Activated CD8-positive, alpha-beta memory T cell treated with anti-CD3 and anti-CD28 coated beads for 48 hours (primary cell): ENCODE data around the gene WNT5A.

Experiments used
- DNase-seq, 3 experiments: peaks; one replicate each; pipeline ENCODE4 v3.0.0-alpha.2; 2020; ENCODE audit warnings: low read depth in 2 of 3, low spot score in 2 of 3

Gene WNT5A

GRCh38 chr3:55482496-55483195 lies 4.5 kb downstream of the WNT5A start:
- no peak for DNase-seq

- no peak for DNase-seq
These were observed 5.2 kb downstream of the WNT5A start for GRCh38 chr3:55481744-55482495.

DNA sequence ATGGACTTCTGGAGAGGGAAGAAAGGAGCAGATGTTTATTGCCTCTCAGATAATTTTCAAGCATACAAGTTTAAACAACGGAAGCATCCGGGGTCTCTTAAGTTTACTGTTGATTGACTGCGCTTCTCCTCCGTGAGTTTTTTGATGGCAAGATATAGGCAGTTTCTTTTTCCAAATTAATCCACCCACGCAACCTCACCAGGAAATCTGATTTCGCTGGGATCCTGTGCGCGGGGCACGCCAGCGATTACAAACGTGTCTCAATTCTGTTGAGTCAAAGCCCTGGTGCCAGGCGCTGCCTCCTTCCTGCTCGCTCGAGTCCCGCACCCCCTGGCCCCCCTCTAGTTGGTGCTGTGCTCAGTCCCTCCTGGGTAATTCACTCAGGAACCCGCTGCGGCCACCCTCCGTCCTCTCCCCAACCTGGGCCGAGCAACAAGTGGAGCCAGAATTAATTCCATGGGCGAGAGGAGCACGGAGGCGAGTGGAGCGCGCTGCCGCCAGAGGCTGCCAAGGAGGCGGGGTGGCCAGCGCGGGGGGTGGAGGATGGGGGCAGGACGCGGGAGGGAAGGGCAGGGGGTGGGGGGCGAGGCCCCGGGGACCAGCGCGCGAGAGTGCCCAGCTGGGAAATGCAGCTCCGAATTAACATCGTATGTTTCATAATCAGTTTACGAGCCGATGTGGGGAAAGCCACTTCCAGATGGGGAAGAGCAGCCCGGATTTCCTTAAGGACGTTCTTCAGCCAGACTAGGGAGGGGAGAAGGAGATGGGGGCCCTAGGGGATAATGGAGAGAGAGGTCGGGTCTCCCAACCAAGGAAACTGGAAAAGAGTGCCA lies 6.0 kb downstream of the WNT5A start:
- no peak for DNase-seq

DNA sequence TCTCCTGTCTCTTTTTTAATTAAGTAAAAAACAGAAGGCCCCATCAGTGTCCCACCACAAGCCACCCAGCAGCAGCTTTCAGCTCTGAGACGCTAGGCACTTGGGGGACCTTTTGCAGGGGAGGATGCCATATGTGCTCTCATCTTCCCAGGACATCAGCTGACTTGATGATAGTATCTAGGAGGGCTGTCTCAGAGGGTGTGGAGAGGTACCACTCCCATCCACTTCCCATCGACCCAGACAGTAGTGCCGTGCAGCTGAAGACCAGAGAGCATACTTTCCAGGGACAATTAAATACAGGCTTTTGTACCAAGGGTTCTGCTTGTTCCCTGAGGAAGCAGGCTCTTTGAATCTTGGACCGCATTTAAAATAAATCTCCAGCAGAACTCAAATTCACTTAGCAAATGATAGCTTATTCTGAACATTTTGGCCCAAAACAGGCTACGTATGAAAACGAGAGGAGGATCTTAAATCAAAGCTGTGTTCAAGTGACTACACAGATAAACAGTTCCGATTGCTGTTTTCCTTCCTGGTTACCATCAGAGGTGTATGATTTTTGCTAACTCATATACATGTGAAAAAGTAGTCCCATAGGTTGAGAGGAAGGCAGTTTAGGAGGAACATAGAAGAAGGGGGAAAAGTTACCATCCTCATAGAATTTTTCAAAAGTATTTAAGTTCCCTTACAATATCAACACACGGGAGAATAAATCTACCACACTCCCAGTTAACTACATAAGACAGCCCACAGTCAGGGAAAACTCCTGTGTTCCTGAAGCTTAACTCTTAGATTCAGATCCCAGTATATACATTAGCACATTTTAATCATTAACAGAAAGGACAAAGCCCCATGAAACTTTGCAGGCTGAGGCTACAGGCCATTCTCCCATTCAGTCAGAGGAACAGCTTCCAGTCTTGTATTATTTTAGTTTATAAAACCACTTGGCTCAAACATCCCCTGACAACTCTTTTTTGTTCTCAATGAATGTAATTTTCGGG lies 9.5 kb downstream of the WNT5A start:
- no peak for DNase-seq

GRCh38 chr3:55476515-55476914 lies 10.6 kb downstream of the WNT5A start:
- no peak for DNase-seq

- no peak for DNase-seq
These were observed 12.9 kb downstream of the WNT5A start for GRCh38 chr3:55474213-55474632.

DNA sequence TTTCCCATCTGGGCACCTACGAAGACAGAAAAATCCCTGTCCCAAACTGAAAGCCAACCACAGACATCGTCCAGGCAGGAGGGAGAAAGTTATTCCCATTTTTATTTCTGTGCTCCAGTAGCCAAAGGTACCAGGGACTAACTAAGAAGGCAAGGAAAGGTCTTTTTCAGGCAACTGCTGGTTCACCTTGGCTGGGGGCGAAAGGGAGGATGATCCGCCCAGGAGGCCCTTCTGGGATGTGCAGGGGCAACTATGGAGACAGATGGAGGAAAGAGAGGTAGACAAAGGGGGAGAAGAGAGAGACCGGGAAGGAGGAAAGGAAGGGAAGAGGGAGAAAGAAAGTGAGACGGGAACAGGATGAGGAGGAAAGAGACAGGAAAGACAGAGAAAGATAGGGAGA lies 13.3 kb downstream of the WNT5A start:
- DNase-seq: no peak

DNA sequence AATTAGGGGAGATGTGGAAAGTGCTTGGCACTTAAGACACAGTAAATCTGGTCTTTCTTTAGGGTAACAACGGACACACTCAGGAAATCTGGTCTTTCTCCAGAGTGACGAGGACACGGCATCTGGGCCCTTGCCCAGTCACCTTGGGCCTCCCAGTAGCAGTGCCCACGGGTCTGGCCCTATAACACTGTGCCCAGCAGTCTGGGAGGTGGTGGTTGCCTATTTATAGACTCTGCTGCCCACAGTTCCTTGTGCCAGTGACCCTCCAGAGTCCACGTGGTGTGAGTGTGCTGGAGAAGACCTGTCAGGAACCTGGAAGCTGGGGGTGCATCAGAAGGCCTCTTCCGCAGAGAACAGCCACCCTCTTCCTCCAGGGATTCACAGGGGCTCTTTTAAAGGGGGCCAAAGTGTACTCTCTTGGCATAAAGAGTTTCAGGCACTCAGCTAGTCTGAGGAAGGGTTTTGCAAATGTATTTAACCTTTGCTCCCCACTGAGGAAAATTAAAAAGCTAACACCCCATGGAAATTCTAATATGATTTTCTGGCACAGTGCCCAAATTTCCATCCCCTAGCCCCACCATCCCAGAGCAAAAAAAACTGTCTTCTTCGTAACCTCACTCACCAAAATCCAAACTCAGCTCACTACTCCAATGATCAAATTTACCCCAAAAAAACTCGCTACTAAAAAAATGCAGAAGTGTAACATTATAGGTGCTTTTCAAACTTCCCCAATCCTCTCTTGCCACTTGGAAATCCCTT lies 15.4 kb downstream of the WNT5A start:
- no peak for DNase-seq

DNA sequence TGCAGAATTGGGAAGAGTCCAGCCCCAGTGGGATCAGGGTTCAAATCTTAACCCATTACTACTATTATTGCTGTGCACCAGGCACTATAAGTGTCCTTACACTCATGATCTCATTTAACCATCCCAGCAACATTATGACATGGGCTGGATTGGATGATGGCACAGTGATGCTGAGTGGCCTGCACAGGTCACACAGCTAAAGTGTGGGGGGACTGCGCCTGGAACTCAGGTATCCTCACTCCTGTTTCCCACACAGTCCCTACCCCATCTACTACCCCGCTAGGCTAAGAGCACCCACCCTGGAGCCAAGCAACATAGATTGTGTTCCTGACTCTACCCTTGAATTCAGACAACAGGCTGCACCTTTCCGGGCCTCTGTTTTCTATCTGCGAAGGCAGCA lies 16.0 kb downstream of the WNT5A start:
- no peak for DNase-seq

- DNase-seq: no peak
These were observed 17.1 kb downstream of the WNT5A start for GRCh38 chr3:55469957-55470526.

DNA sequence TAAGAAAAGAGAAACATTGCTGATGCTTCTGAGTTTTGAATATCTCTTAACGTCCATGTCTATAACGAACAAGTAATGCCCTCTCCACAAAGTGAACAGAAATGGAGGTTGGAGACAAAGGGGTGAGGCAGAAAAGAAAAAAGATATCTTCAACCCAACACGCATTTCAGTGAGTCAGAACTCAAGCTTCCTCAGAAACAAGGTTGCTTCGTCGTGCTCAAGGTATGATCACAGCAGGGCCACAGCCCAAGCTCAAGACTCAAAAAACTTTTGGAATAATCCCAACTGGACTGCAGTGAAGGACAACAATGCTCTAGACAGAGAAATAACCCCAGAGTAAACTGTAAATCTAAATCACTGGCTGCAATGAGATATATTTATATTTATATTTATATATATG lies 18.9 kb downstream of the WNT5A start:
- DNase-seq: no peak

GRCh38 chr3:55467099-55467498 lies 20.0 kb downstream of the WNT5A start:
- no peak for DNase-seq

GRCh38 chr3:55466526-55466925 lies 20.6 kb downstream of the WNT5A start:
- DNase-seq: no peak

- DNase-seq: no peak
These were observed 25.2 kb downstream of the WNT5A start for GRCh38 chr3:55461896-55462295.

DNA sequence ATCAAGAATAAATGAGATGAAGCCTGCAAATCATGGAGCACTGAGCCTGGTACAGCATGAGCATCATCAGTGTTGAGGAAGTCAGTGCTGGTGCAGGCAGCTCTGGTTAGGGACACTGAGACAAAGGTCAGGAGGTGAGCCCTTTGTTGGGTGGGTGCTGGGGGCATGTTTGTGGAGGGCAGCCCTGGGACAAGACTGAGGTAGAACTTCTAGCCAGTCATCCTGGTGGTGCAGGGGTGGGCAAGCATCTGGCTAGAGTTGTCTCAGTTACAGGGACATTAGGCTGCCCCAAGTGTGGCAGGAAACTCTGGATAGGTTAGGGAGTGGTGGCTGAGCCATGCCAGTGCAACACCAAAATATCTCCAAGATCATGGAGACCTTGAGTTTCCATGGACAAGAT lies 27.3 kb downstream of the WNT5A start:
- DNase-seq: no peak

DNA sequence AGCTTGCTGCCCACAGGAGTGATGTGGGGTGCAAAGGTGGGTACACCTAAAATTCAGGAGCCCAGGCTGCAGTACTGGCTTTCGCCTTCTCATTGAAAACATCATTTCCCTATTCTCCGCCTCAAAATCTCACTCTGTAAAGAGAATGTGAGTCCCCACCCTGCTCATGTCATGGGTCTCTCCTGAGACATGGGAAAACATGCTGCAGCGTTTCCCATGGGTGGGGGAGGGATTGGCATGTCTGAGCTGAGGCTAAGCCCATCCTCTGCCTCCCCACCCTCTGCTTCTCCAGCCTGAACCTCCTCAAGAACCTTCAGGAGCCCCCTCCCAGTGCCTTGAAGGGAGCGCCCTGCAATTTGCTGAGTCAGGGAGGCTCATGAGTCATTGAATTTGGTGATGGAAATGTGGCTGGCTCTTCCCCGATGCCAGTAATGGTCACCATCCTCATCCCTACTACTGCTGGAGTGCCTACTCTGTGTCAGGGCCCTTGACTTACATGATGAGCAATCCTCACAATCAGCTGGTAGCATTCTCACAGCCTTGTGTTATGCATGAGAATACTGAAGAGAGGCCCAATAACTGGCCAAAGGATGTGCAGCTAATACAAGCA lies 28.8 kb downstream of the WNT5A start:
- DNase-seq: no peak

DNA sequence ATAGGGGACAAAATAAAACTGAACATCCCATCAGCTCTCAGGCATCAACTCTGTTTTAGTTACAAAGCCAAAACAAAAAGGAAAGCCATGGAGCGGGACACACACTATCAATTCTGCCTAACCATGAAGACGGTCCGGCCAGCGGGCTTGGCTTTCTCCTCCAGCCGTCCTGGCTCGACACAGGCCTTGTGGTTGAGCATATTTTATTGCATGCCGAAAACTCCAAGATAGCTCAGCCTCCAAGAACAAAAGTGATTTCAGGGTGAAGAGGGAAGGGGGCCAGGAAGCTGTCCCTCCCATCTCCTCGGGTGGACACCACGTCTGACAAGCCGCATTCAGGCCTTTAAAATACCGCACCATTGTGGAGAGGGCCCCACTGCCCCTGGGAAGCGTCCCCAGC lies 31.2 kb downstream of the WNT5A start:
- no peak for DNase-seq

- DNase-seq: no peak
These were observed 32.5 kb downstream of the WNT5A start for GRCh38 chr3:55454611-55455010.

DNA sequence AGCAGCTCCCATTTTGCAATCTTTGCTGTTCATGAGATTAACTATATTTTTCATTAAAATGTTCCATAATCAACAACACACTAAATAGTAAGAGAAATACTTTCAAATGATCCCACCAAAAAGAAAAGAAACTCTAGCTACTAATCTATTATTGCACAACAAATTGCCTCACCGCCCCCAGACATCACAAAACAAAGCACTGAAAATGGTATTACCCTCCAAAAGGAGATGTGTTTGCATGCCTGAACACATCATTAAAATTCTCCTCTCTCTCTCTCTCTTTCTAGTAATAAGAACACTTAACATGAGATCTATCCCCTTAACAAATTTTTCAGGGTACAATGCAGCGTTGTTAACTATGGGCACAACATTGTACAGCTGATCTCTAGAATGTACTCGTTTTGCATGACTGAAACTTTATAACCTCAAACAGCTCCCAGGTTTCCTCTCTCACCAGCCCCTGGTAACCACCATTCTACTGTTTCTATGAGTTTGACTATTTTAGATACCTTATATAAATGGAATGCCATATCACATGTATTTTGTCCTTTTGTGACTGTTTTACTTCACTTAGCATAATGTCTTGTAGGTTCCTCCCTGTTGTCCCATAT lies 33.1 kb downstream of the WNT5A start:
- no peak for DNase-seq
